ENCODE results near the gene ZNF121. TPM values are rescaled to one million over a fixed set of nuclear protein-coding genes. Genes with fewer than 3 reads are reported as not detected.
A peak's percentile ranks its signal among the peaks of the same experiment; 100 is the strongest.

ZNF121 gene
- 51.9 and 63.9 TPM in 2 replicates for total RNA-seq (2022)
- percentile 96 among the genes with signal in this experiment for Bru-seq, nascent RNA
- BruChase-seq, experiment 1, labeled RNA remaining after a 6-hour chase, result percentile 97 among the genes with signal in this experiment
- BruChase-seq, experiment 2, labeled RNA remaining after a 2-hour chase, result percentile 99 among the genes with signal in this experiment
- long read RNA-seq, partial matches to known transcripts, result 0 of 6 reads
- long read RNA-seq, other reads (novel, unspliced or antisense), result 6 of 6 reads

DNA sequence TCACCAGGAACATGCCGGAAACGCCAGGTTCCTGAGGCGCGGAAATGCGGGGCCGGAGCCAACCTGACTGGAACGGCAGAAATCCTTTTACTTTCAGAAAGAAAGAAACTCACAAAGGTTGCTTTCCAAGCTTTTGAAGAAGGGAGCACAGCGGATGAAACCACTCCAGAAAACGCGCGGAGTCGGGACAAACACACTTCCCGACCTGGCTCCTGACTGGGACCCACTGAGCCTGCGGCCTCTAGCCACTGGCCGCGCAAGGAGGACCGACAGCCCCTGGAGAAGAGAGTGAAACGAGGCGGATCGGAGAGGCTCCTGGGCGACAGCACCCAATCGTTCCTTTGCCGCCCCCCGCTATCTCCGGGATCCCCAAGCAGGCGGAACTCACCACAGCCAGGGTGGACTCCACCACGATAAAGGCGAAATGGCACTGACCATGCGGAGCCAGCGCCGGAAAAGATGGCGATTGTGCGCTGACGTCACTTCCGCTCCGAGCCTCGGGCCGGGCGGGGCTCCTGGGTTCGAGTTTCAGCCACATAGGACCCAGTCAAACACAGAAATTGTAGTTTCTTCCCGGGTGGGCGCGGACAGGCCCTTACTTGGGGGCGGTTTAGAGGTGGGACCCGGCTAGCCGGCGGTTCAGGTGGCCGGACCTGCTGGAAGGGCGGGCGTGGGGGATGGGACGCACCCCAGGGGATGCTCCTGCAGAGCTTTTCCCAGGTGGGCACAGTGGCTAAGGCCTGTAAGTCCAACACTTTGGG is at the start of gene ZNF121:
ZNF121 (minus strand) TSS at position 432 of the 761 bp plus-strand sequence. CDS start 16,407 bp downstream, outside the sequence.
- DNase-seq (ENCODE audit: unreplicated experiment), result peak; percentile 83
- Mint-ChIP-seq H3K36me3 (ENCODE audit: insufficient read depth, unreplicated experiment) (peaks cover 47% of the 10 kb centered on the region), H3K4me3 (ENCODE audit: unreplicated experiment) (peak within 1 kb of the TSS; percentile 93), H3K27ac (ENCODE audit: low read depth, unreplicated experiment) (peak within 1 kb of the TSS; percentile 98), H3K9me3 (ENCODE audit: unreplicated experiment) (no peaks in the 10 kb centered on the region), H3K4me1 (ENCODE audit: insufficient read depth, unreplicated experiment) (peaks cover 5% of the 10 kb centered on the region), H3K27me3 (ENCODE audit: insufficient read depth, unreplicated experiment) (no peaks in the 10 kb centered on the region)
- TSS peak; percentile 83 for BruUV-seq (replicated peaks)
- POLR2A ChIA-PET, result interaction anchor here (0.6 to 7.6 kb wide), 15 partner anchors 24 to 751 kb away, joined by 3 to 71 read pairs (median 4); partner anchors contain the start of genes UBL5, ZNF559, ZNF561 and ZNF699
- TF ChIP-seq, protein P1, sequence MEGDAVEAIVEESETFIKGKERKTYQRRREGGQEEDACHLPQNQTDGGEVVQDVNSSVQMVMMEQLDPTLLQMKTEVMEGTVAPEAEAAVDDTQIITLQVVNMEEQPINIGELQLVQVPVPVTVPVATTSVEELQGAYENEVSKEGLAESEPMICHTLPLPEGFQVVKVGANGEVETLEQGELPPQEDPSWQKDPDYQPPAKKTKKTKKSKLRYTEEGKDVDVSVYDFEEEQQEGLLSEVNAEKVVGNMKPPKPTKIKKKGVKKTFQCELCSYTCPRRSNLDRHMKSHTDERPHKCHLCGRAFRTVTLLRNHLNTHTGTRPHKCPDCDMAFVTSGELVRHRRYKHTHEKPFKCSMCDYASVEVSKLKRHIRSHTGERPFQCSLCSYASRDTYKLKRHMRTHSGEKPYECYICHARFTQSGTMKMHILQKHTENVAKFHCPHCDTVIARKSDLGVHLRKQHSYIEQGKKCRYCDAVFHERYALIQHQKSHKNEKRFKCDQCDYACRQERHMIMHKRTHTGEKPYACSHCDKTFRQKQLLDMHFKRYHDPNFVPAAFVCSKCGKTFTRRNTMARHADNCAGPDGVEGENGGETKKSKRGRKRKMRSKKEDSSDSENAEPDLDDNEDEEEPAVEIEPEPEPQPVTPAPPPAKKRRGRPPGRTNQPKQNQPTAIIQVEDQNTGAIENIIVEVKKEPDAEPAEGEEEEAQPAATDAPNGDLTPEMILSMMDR (IDR thresholded peaks at IDR 0.05; ENCODE audit: unreplicated experiment), result no peak
- intact Hi-C loops (cut with micrococcal nuclease), result no loop called here
- CTCF ChIA-PET, result interaction anchor here (0.6 to 3.7 kb wide), 11 partner anchors 8 to 379 kb away, joined by 3 to 25 read pairs (median 5); partner anchors contain the start of gene ZNF561

DNA sequence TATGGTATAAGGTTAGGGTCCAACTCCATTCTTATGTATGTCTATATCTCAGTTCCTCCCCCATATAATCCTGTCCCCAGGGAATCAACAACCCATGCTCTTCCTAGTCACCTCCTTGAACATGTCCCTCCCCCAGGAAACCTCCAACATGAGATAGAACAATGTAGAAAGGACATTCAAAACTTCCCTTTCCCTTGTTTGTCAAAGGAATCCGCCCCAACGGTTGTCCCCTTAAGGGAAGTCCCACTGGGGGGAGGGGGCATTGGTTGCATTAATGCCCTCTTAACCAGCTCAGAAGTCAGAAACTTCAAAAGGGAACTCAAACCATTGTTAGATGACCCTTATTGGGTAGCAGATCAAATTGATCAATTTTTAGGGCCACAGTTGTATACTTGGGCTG is 43.6 kb upstream of the ZNF121 start:
- Mint-ChIP-seq H3K27ac (ENCODE audit: low read depth, unreplicated experiment) (no peak overlapping the region), H3K4me3 (ENCODE audit: unreplicated experiment) (no peak overlapping the region), H3K27me3 (ENCODE audit: insufficient read depth, unreplicated experiment) (no peaks in the 10 kb centered on the region), H3K4me1 (ENCODE audit: insufficient read depth, unreplicated experiment) (peaks cover 13% of the 10 kb centered on the region), H3K36me3 (ENCODE audit: insufficient read depth, unreplicated experiment) (peaks cover 7% of the 10 kb centered on the region), H3K9me3 (ENCODE audit: unreplicated experiment) (no peaks in the 10 kb centered on the region)
- intact Hi-C loops (cut with micrococcal nuclease), result no loop called here
- no peak for DNase-seq (ENCODE audit: unreplicated experiment)
- ChIA-PET POLR2A (interaction anchor here (1.1 to 2.3 kb wide), 2 partner anchors 12 to 163 kb away, joined by 3 to 5 read pairs; no protein-coding TSS in a partner anchor), CTCF (interaction anchor here (0.6 to 1.9 kb wide), 5 partner anchors 162 to 509 kb away, joined by 3 to 17 read pairs (median 4); partner anchors contain the start of gene ZNF559)
- BruUV-seq (replicated peaks), result no TSS peak
- TF ChIP-seq, protein P1 (IDR thresholded peaks at IDR 0.05; ENCODE audit: unreplicated experiment), result no peak

DNA sequence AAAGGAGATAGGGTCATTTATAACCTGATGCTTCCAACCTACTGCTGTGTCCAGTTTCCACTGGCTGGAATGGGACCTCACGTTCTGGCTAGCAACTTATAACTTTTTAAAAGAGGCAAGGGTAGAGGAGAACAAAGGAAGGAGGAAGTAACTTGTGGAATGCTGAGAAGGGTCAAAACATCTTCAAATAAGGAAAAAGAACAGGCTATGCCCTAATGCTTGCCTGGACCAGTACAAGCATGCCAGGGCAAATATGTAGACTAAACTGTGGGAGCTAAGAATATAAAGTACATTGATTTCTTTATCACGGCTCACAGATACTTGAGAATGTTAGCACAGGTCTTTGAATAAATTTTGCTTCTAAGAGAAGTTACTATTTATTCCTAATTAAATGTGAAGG is 38.2 kb upstream of the ZNF121 start:
- ChIA-PET POLR2A (interaction anchor here (0.5 to 3.2 kb wide), 25 partner anchors 11 to 1724 kb away, joined by 3 to 71 read pairs (median 5); partner anchors contain the start of genes FBXL12, UBL5, ZNF121 and ZNF266), CTCF (interaction anchor here (0.9 to 3.2 kb wide), 10 partner anchors 35 to 483 kb away, joined by 3 to 25 read pairs (median 4); partner anchors contain the start of genes UBL5 and ZNF121)
- H3K4me1 Mint-ChIP-seq (ENCODE audit: insufficient read depth, unreplicated experiment), result peaks cover 20% of the 10 kb centered on the region
- intact Hi-C loops (cut with micrococcal nuclease), result no loop called here
- H3K36me3 Mint-ChIP-seq (ENCODE audit: insufficient read depth, unreplicated experiment), result peaks cover 27% of the 10 kb centered on the region
- peak; percentile 22 for DNase-seq (ENCODE audit: unreplicated experiment)
- H3K27me3 Mint-ChIP-seq (ENCODE audit: insufficient read depth, unreplicated experiment), result no peaks in the 10 kb centered on the region
- H3K9me3 Mint-ChIP-seq (ENCODE audit: unreplicated experiment), result no peaks in the 10 kb centered on the region
- peak overlapping the region; percentile 99 for H3K27ac Mint-ChIP-seq (ENCODE audit: low read depth, unreplicated experiment)
- TF ChIP-seq, protein P1 (IDR thresholded peaks at IDR 0.05; ENCODE audit: unreplicated experiment), result no peak
- BruUV-seq (replicated peaks), result no TSS peak
- H3K4me3 Mint-ChIP-seq (ENCODE audit: unreplicated experiment), result peak overlapping the region; percentile 91
